Breast epithelium (tissue), 4 donors: Measurements from ENCODE around the gene GLYATL2. TPM values are rescaled to one million over a fixed set of nuclear protein-coding genes. Genes with fewer than 3 reads are reported as not detected.

Experiments
- DNase-seq, 2 donors: peaks; one replicate each; pipeline ENCODE4 v3.0.0-alpha.2; 2019; ENCODE audit warnings: low spot score in 2 of 2
- H3K27ac ChIP-seq, 2 donors: fragments of 200-600 bp; sonication (generic) in 1 of 2; one replicate each; pipeline ENCODE4 v1.5.1; 2016 to 2019; ENCODE audit warnings: mild to moderate bottlenecking in 1 of 2
- H3K27me3 ChIP-seq, 2 donors: fragments of 200-600 bp; sonication (generic) in 1 of 2; one replicate each; pipeline versions ENCODE4 v1.5.1 to v1.6.0; 2017 to 2019; ENCODE audit warnings: control low read depth in 1 of 2, mild to moderate bottlenecking in 1 of 2
- H3K36me3 ChIP-seq: fragments of 200-600 bp; one replicate; pipeline ENCODE4 v1.5.1; 2019
- H3K4me1 ChIP-seq, 2 donors: fragments of 200-600 bp; sonication (generic); one replicate each; pipeline ENCODE4 v1.5.1; 2016 to 2019; ENCODE audit warnings: control low read depth in 1 of 2
- H3K4me3 ChIP-seq, 3 donors: fragments of 200-600 bp; sonication (generic); 1 replicate in 2 of 3; 2 replicates in 1 of 3; pipeline ENCODE4 v1.5.1; 2016 to 2019; ENCODE audit warnings: mild to moderate bottlenecking in 3 of 3, moderate library complexity in 2 of 3
- H3K9me3 ChIP-seq, 2 donors: fragments of 200-600 bp; sonication (generic) in 1 of 2; one replicate each; pipeline ENCODE4 v1.5.1; 2016 to 2019; ENCODE audit warnings: control low read depth in 1 of 2
- POLR2A ChIP-seq: fragments of 450-650 bp; IDR thresholded peaks from one replicate; pipeline ENCODE4 v1.6.1; 2016; ENCODE audit warnings: antibody characterized with exemption, mild to moderate bottlenecking, moderate library complexity
- POLR2AphosphoS5 ChIP-seq, 3 donors: sonication (generic); formaldehyde crosslinking; IDR thresholded peaks; one replicate each; pipeline ENCODE4 v1.6.1; 2017; ENCODE audit warnings: antibody characterized with exemption in 3 of 3
- intact Hi-C: fragments of 100-400 bp; cut with DNase I; formaldehyde crosslinking; loops from one replicate; pipeline ENCODE4 v1.15.1; 2023; ENCODE audit warnings: low total_unique reads
- total RNA-seq, 3 donors: library from RNA; depleted of rRNA; stranded (reverse); fragments of >200 nt; gene quantifications; one replicate each; pipeline ENCODE4 v1.1.0, GENCODE V29; 2016
- TF ChIP-seq, protein P1 (sequence below), 3 donors: fragments of 450-650 bp; IDR thresholded peaks; one replicate each; pipeline ENCODE4 v1.5.1; 2016 to 2017; ENCODE audit warnings: antibody characterized with exemption in 3 of 3, mild to moderate bottlenecking in 3 of 3, moderate library complexity in 3 of 3

GLYATL2 gene
- total RNA-seq, 3 donors from 2014 or later, result 1.3 to 38.3 (median 1.8) TPM

DNA sequence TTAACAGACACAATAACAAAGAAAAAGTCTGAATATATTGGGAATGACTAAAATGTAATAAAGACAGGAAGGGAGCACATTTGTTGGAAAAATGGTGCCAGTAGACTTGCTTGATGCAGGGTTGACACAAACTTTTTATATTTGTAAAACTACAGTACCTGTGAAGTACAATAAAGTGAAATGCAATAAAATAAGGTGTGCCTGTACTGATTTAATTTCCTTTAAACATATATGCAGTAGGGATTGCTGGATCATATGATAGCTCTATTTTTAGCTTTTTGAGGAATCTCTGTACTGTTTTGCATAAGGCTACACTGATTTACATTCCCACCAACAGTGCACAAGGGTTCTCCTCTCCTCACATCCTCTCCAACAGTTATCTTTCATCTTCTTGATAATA is 12.3 kb upstream of the GLYATL2 start:
- no peak for TF ChIP-seq POLR2A
- Histone ChIP-seq H3K27me3 (no peaks in the 10 kb centered on the region), H3K9me3 (no peaks in the 10 kb centered on the region), H3K36me3 (no peaks in the 10 kb centered on the region), H3K4me1 (no peaks in the 10 kb centered on the region), H3K4me3 (no peak overlapping the region), H3K27ac (no peak overlapping the region)
- intact Hi-C loops, result no loop called here
- no peak for DNase-seq

DNA sequence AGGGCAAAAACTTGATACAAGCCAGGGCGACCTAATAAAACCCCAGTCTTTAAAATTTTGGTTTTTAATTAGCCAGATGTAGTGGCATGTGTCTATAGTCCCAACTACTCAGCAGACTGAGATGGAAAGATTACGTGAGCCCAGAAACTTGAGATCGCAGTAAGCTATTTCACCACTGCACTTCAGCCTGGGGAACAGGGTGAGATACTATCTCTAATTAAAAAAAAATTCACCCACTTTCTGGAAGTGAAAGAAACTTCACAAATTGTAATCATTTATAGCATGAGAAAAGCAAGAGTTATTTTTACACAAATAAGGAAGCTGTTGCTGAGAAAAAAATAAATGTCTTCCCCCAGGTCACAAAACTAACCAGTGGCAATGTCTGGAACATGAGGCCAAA is 882 bp upstream of the GLYATL2 start:
- no peak overlapping the region for H3K4me3 ChIP-seq
- H3K27me3 ChIP-seq, result no peaks in the 10 kb centered on the region
- peak overlapping the region; percentile 56 to 64 for H3K27ac ChIP-seq
- TF ChIP-seq POLR2AphosphoS5 (IDR thresholded peaks at IDR 0.05) (no peak), POLR2A (no peak)
- TF ChIP-seq, protein P1, sequence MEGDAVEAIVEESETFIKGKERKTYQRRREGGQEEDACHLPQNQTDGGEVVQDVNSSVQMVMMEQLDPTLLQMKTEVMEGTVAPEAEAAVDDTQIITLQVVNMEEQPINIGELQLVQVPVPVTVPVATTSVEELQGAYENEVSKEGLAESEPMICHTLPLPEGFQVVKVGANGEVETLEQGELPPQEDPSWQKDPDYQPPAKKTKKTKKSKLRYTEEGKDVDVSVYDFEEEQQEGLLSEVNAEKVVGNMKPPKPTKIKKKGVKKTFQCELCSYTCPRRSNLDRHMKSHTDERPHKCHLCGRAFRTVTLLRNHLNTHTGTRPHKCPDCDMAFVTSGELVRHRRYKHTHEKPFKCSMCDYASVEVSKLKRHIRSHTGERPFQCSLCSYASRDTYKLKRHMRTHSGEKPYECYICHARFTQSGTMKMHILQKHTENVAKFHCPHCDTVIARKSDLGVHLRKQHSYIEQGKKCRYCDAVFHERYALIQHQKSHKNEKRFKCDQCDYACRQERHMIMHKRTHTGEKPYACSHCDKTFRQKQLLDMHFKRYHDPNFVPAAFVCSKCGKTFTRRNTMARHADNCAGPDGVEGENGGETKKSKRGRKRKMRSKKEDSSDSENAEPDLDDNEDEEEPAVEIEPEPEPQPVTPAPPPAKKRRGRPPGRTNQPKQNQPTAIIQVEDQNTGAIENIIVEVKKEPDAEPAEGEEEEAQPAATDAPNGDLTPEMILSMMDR (IDR thresholded peaks at IDR 0.05), result no peak
- H3K4me1 ChIP-seq, result no peaks in the 10 kb centered on the region
- H3K36me3 ChIP-seq, result no peaks in the 10 kb centered on the region
- intact Hi-C loops, result no loop called here
- DNase-seq, result no peak
- no peaks in the 10 kb centered on the region for H3K9me3 ChIP-seq

DNA sequence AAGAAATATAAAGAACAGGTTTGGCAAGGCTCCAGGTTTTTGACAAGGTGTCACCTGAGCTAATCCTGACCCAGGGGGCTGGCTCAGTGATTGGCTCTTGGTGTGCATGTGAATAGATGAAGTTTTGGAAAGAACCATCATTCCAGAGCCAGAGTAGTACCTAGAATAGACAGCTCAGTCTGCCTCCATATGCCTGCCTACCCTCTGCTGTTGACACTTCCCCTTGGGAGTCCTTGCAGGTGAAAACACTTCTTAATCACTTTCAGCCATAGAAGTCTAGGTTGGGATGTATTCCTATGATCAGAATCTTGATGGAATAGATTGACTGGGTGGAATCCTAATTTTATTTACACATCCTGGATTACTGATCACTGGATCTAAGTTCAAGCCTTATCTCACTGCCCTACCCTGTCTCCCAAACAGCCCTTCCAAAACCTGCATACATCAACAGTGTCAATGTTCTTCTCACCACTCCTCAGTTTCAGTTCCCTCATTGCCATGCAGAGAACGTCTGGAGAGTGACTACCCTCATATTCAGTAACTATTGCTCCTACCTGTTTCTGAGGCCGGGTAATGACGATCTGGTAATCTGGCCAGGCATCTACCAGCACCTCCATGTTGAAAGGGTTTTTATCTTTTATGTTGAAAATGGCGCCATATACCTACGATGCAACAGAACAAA is 6.7 kb downstream of the GLYATL2 start:
- H3K27me3 ChIP-seq, result no peaks in the 10 kb centered on the region
- H3K9me3 ChIP-seq, result no peaks in the 10 kb centered on the region
- TF ChIP-seq POLR2A, result no peak
- TF ChIP-seq, protein P1 (IDR thresholded peaks at IDR 0.05), result no peak
- no peak for TF ChIP-seq POLR2AphosphoS5 (IDR thresholded peaks at IDR 0.05)
- DNase-seq, result no peak
- intact Hi-C loops, result no loop called here
- H3K4me1 ChIP-seq, result no peaks in the 10 kb centered on the region
- no peak overlapping the region for H3K4me3 ChIP-seq
- H3K27ac ChIP-seq, result no peak overlapping the region
- H3K36me3 ChIP-seq, result no peaks in the 10 kb centered on the region

DNA sequence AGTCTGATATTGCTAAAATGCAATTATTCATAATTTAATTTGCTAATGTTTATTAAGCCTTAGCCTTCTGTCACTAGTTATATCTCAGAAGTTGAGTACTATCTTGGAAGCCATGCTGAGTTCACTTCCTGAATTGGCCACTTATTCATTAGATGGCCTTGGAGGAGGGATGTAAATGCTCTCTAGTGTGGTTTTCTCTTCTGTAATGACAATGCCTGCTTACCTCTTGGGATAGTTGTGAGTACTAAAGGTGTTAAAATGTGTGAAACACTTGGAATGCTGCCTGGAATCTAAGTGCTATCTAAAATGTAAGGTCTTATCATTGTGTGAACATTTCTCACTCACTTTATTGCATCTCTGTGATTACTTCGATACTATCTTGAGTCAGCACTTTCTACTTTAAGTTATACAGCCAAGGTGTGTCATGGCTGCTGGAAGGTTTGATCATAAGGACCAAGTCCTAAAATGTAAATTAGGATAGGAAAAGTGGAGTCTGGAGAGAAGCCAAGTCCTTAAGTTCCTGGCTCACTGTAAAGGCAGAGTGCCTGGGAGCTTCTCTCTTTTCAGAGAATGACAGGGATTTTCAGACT is 12.4 kb downstream of the GLYATL2 start:
- Histone ChIP-seq H3K36me3 (no peaks in the 10 kb centered on the region), H3K9me3 (peaks cover 0 to 7% of the 10 kb centered on the region in 2 donors), H3K4me1 (no peaks in the 10 kb centered on the region), H3K27me3 (no peaks in the 10 kb centered on the region), H3K4me3 (no peak overlapping the region), H3K27ac (no peak overlapping the region)
- intact Hi-C loops, result no loop called here
- DNase-seq, result no peak
- TF ChIP-seq, protein P1 (IDR thresholded peaks at IDR 0.05), result no peak
- TF ChIP-seq POLR2A (no peak), POLR2AphosphoS5 (IDR thresholded peaks at IDR 0.05) (no peak)

DNA sequence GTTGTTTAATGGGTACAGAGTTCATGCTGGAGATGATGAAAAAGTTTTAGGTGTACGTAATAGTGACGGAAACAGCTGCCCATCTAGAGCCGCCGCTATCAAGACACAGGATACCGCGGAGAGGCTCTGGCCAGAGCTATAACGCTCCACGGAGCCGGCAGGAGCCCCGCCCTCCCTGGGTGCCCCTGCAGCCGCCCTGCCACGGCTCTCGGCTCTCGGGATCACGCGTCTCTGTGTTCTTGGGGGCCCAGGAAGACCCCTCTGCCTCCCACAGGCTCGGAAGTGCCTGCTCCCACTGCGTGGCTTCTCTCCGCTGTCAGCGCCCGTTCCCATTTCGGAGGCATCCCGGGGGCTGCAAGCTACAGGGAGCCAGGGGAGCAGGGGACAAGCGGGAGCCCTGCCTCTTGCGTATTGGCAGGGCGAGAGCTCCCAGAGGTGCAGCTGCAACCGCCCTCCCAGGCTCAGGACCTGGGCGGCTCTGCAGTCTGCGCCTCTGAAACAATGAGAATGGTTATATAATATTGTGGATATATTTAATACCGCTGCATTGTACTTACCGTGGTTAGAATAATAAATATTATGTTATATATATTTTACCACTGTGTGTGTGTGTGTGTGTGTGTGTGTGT is 13.7 kb downstream of the GLYATL2 start:
- Histone ChIP-seq H3K36me3 (no peaks in the 10 kb centered on the region), H3K27me3 (no peaks in the 10 kb centered on the region), H3K9me3 (peaks cover 0 to 13% of the 10 kb centered on the region in 2 donors), H3K4me1 (no peaks in the 10 kb centered on the region), H3K27ac (no peak overlapping the region), H3K4me3 (no peak overlapping the region)
- no peak for DNase-seq
- no peak for TF ChIP-seq POLR2A
- TF ChIP-seq, protein P1 (IDR thresholded peaks at IDR 0.05), result no peak
- intact Hi-C loops, result no loop called here
